Umbilical cord (tissue), 2 donors: ENCODE results near the gene TNFRSF25. TPM values are rescaled to one million over a fixed set of nuclear protein-coding genes. Genes with fewer than 3 reads are reported as not detected.

Source experiments
- DNase-seq: peaks from one replicate; pipeline ENCODE4 v3.0.0-alpha.2; 2015; ENCODE audit warnings: low spot score
- total RNA-seq: library from RNA; depleted of rRNA; stranded (reverse); fragments of >200 nt; gene quantifications from one replicate; pipeline ENCODE4 v1.2.3, GENCODE V29; 2014; ENCODE audit warnings: low replicate concordance; ENCODE audit not compliant: insufficient read depth

Gene TNFRSF25
- total RNA-seq, 1 donor from 2014 or later = 21.4 TPM

DNA sequence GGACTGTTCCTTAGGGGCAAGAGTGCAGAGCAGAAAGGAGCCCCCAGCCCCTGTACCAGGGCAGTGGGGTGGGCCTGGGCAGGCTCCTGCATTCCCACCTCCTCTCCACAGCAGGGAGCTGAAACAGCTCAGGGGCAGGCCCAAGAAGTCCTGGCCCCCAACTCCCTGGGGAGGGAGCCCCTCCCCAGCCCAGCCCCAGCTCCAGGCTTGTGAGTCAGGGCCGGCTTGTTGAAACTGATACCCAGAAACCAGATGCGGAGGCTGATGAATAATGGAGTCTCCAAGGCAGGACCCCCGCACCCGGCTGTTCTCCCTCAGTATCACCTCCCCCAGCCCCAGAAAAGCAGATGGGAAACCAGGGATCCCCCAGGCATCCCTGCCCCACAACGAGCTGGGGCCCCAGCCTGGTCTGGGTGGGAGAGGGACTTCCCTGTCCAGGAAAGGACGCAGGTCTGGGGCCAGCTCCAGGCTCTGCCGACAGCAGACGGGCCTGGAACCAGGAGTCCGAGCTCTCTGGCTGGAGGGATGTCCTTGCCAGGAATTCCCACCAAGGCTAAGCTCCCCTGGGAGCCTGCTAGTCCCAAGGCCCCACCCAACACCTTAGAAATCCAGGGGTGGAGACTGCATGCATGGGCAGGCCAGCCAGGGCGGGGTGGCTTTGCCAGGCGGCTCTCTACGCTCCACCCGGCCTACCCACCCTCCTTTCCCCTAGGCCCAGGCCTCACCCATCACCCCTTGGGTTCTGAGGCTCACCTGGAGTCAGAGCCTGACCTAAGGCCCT is 22.8 kb upstream of the TNFRSF25 start:
- peak; percentile 28 for DNase-seq

DNA sequence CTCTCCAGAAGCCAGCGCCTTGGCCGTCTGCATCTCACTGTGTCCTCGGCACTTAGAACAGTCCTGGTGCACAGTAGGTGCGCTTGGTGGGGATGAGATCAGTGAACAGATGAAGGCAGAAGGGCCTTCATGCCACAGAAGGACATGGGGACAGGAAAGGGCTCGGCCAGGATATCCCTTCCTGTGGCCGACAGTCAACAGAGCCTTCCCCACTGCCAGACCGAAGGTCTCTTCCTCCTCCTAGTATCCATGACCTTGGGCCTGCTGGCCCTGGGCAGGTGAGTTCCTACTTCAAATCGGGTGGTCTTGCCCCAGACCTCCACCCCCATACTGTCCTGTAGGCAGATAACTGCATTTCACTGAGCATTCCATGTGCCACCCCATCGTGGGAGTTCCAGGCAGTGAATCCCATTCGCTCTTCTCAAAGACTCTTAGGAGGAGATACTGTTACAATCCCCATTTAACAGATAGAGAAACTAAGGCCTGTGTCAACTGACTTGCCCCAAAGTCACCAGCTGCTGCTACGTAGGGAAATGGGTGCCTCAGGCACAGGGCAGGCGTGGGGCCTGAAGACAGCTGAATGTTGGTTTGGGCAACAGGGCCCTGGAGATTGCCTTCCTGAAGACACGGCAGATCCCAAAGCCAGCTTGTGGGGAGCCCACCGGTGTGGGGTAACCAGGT is 22.0 kb upstream of the TNFRSF25 start:
- no peak for DNase-seq

DNA sequence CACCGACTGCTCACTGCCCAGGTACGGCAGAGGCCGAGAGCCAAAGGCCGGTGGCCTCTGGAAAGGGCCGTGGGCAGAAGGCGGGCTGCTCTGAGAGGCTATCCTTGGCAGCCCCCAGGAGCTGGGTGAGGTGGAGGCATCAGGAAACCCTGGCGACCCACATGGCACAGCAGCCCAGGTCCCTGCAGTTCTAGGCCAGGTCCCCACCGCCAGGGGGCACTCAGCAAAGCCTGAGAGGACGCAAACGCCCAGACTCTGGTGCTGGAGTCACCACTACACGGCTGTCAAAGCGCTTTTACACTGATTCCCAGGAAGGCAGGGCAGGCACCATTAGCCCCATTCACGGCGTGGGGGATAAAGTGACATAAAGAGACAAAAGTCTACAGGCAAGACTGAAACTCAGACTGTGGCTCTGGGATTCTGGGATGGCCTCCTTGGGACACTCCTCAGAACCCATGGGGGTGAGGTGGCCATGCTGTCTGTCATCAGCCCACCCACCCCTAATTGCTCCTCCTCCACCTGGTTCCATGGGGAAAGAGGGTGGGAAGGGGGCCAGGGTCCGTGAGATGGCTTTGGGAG is 20.5 kb upstream of the TNFRSF25 start:
- DNase-seq = peak; percentile 78

DNA sequence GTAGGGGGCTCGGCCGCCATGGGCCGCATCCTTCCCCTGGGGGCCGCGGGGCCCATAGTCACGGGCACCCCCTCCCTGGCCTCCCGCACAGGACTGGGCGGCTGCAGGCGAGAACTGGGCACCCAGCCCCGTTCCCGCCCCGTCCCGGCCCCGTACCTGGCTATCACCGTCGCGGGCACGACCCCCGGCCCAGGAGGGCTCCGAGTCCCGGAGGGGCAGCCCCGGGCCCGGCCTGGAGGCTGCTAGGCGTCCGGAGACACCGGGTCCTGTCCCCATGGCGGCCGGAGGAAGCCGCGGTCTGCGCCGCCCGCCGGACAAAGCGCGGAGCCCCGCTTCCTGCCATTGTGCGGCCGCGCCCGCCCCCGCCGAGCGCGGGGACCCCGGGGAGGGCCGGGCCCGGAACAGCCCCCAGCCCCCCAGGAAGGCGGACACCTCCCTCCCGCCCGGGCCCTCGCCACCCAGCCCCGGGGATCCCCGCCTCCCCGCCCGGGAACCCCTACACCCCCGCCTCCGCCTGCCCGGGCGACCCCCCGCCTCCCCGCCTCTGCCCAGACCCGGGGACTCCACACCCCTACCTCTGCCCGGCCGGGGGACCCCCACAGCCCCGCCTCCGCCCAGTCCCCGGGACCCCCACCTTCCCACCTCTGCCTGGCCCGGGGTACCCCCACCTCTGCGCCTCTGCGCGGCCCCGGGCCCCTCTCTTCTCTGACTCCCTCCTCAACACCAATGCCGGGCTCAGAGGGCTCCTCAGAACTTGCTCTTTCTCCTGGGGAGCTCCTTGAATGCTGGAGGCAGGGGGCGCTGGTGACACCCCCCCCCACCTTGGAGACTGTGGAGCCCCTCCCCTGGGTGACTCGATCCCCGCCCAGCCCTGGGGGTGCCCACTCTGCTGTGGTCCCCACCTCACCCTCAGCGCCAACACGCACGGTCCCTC is 19.5 kb upstream of the TNFRSF25 start:
- DNase-seq = no peak

DNA sequence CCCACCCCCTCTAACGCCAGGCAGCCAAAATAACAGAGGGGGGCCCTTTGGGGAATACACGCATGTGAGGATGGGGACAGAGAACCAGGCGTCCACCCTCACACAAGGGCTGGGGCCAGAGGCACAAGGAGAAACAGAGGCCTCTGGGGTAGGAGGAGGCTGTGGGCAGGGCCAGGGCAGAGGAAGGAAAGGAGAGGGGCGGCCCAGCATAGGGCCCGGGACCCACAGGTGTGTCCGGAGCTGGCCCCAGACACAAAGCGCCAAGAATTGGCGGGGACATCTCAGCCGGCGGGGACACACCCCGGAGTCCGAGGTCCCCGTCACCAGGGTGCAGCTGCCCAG is 18.8 kb upstream of the TNFRSF25 start:
- DNase-seq = no peak

DNA sequence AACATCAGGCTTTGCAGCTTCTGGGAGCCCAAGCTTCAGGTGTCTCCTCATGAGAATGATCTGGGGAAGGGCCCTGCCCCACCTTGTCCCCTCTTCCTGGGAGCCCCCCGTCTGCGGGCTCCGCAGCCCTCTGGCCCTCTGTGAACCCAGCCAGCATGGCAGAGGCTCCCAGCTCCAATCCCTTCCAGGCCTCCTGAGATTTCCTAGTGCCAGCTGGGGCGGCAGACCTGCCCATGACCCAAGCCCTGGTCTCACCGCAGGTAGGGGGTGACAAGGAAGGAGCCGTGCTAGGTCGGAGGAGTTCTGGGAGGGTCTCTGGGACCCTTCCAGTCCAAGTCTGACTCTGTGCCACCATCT is 17.8 kb upstream of the TNFRSF25 start:
- DNase-seq = no peak

DNA sequence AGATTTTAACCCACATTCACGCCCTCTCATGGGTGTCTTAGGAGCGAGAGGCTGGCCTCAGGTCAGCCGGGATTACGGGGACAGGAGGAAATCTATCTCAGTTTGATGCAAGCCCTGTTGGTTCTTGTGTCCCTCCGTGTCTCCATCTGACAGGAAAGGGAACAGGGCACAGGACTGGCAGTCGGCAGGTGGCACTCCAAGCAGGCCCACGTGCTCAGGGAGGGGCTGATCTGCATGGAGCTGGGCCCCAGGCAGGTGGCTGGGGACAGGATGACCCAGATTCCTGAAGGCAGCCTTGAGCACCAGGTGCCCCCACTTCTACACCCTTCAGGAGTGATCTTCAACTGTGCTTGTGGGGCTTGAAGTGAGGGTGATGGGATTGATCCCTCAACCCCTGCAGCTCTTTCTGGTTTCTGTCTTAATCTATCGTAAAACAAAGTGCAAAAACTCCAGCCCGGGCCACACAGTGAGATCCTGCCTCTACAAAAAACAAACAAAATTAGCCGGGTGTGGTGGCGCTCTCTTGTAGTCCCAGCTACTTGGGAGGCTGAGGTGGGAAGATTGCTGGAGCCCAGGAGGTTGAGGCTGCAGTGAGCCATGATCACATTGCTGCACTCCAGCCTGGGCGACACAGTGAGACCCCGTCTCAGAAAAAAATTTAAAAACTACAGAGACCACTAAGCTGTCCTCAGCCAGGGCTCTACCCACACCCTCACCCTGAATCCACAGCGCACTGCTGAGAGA is 17.2 kb upstream of the TNFRSF25 start:
- DNase-seq = no peak

DNA sequence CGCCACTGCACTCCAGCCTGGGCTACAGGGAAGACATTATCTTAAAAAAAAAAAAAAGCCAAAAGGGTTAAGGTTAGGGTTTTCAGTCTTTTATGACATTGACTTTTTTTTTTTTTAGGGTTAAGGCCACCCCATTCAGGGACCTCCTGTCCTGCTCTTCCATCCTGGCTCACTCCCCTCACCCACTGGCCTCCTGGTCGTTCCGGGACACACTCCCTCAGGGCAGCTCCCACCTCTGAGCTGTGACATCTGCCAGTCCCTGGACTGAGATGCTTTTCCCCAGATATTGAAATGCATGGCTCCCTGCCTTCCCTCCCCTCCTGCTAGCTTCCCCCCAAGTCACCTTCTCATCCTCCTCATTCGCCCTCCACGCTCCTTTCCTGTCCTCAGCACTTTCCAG is 15.8 kb upstream of the TNFRSF25 start:
- no peak for DNase-seq

DNA sequence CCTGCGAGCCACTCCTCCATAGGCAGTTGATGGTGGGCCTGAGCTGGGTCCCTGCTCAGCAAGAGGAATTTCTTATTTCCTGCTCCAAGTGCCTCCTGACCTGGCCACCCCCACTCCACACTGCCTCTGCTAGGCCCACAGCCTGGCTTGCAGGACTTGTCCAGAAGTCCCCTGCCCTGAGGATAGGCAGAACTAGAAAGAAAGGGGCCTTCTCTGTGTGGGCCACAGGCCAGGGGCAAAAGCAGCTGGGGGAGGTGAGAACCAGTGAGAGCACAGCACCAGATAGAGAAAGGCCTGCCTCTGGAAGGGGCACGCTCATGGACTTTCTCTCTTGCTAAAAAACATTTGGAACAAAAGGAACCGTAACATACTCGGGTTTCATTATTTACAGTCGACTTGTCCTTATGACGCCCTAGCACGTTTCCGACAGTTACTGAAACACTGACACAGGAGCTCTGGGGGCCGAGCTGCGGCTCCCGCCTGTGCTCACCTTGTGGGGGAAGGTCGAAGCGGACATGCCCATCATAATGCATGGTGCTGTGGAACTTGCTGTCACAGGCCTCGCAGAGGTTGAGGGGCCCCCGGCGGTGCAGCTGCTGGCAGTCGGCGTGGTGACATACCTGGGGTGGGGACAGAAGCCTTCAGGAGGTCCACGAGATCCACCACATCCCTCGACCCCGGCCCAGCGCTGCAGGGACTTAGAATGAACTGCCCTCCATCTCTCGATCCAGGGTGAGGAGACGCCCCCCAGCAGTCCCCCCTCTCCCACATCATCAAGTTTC is 11.3 kb upstream of the TNFRSF25 start:
- DNase-seq = no peak

DNA sequence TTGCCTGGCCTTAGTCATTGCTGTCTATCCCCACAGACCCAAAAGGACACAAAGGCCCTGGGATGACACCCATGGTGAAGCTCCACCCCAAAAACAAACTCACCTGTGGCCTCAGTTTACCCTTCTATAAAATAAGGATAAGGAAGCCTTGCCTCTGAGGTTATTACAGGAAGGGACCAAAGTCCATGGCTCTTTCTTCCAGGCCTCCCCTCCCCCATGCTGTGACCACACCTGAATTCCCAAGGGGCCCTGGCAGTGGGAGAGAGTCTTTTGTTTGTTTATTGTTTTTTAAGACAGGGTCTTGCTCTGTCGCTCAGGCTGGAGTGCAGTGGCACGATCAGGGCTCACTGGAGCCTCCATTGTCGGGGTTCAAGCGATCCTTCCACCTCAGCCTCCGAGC is 10.5 kb upstream of the TNFRSF25 start:
- no peak for DNase-seq

DNA sequence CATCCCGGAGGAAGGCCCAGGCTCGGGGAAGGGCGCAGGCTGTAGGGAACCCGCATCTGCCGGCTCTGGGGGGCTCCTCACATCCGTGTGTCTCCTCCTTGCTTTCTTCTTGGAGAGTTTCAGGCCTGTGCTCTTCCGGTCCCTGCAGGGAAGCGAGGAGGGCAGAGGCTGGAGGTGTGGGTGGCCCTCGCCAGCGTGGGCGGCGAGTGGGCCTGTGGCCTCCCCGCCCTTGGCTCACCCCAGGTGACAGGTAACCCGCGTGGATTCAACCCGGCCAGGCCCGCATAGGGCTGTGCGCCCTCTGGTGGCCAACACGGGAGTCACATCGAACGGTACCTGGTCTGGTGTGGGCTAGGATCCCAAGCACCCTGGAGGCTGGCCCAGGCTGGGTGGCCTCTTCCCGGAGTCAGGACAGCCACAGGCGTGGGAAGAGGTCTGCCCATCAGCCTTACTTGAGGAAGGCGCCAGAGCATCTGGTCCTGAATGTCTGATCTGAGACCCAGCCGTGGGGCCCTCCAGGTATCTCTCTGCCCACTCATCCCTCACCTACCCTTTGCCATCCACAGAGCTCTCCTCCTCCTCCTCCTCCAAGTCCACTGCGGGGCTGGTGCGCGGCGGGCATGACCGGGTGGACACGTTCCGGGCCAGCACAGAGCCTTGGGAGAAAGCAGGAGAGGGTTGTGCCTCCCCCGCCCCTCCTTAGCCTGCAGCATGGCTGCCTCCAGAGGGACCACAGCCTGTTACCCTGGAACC is 9.6 kb upstream of the TNFRSF25 start:
- no peak for DNase-seq

DNA sequence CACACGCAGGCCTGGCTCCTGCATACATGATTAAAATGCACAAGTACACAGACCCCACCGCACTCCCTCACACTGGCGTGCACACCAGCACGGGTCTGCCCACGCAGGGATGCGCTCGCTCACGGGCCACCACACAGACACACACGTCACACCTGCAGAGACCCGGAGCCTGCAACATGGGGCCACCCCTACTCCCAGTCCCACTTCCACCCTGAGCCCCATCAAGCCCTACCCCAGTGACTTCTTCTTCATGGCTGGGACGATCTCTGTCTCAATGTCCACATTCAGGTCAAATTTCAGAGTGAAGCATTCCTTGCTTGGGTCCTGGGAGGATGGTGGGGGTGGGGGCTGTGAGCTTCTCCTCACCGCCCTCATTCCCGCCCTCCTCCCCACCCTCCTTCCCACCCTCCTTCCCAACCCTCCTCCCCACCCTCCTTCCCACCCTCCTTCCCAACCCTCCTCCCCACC is 8.9 kb upstream of the TNFRSF25 start:
- no peak for DNase-seq

DNA sequence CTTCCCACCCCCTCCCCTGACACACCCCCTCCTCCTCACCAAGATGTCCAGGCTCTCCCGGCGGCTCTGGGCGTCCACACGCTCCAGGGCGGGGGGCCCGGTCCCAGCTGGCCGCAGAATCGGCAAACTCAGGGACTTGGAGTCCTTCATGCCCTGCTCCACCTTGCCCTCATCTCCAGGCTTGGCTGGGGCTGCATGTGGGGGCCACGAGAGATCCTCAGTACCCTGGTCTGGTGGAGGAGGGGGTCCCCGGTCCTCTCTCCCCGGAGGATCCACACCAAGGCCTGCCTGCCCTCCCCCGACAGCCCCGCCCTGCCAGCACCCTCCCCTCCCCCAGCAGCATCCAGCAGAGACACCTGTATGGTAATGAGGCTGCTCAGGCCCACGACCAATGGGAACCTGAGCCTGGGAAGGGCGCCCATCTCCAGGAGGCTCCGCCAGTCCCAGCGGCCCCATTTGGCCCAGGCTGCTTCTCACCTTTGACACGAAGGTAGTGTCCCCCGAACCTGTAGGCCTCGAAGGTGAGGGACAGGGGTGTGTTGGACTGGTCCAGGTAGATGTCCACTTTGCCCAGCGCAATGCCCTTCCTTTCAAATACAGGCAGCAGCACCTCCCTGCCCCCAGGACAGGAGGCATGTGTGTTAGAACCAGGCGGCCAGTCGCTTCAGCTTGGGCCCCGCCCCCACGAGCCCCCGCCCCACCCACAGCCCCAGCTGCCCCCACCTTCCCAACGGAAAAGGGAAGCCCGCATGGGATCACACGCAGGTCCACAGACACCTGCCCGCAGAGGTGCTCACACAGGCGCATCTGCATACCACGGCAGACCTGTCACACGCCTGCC is 8.2 kb upstream of the TNFRSF25 start:
- no peak for DNase-seq

DNA sequence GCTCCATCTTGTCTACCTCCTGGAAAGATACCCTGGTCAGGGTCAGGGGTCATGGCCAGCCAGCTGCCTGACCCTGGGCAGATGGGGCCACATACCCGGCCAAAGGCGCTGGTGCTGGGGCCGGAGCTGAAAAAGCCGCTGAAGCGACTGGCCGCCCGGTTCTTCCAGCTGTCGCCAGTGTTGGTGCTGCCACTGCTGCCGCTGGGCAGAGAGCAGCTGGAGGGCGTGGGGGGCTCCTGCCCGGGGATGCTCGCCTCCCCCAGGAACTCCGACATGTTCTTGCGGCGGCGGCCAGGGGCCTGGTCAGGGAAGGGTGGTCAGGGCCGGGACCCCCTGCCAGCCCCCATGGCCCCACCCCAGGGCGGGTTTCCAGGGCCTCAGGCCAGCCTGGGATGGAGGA is 7.2 kb upstream of the TNFRSF25 start:
- DNase-seq = no peak

DNA sequence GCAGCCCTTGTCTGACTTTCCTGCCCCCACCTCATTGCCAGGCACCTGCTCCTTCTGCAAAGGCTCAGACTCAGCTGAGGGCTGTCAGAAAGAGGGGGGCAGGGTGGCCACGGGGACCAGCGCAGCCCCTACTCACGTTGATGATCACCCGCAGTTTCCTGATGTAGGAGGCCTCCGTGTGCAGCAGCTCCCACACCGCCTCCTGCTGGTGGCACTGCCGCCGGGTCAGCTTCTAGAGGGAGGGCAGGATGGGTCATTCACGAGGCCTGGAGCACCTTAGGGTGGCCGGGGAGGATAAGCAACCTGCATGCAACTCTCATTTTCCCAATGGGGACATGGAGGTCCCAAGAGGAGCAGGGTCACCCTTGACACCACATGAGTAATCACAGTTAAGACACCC is 6.4 kb upstream of the TNFRSF25 start:
- DNase-seq = no peak

DNA sequence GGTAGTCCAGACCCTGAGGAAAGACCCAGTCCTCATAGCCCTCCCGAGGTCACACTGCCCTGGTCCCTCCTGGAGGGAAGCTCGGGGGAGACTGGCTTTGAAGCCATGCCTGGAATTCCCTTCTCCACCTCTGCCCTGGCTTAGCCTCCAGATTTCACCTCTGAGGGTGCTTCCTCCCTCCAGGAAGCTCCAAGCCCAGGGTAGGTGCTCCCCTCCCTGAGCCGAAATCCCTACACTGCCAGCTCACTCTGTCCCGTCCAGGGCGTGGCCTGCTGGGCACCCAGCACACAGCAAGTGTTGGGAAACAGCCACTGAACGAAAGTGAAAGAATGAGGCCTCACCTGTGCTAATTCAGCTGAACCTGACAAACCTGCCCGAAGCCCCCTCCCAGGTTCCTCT is 6.0 kb upstream of the TNFRSF25 start:
- DNase-seq = peak; percentile 27

DNA sequence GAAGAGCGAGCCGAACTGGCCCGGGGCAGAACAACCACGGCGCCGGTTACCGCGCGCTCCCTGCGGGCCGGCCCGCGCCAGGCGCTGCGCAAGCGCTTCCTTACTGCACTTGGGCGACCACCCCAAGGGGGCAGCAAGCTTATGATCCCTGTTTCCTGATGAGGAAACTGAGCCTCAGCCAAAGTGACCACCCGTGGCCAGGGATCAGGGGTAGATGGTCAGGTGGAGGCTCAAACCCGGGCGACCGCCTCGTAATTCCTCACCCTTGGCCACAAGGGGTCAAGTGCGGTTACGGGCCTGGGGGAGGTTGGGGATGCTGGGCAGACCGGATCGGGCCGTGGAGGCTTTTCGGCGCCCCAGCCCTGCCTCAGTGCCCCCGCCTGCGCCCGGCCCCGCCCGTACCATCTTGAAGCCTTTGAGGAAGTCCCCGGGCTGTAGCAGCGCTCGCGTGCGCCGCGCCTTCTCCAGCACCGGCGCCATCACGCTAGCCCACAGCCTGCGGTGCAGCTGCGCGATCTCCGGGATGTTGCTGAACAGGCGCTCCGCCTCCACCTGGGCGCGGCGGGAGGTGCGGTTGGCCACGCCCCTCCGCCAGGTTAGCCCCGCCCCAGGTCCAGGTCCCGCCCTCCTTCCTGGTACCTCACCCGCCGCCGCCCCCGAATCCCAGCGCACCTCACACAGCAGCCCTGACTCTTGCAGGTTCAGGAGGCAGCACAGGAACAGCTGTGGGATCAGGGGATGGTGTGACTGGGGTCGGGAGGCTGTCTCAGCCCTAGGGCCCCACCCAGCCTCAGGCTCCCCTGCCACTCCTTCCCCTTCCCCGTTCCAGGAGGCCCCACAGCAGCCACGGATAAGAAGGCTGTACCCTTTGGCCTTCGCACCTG is 5.4 kb upstream of the TNFRSF25 start:
- no peak for DNase-seq
